ENCODE results near the gene TDRD1.

- no peak for TF ChIP-seq MAX (IDR thresholded peaks at IDR 0.05)
- TF ChIP-seq TCF12 (IDR thresholded peaks at IDR 0.05; ENCODE audit: low read depth), result no peak
- no peak for TF ChIP-seq REST (IDR thresholded peaks at IDR 0.05; ENCODE audit: low read depth)
- no peak for TF ChIP-seq FOXM1 (IDR thresholded peaks at IDR 0.05; ENCODE audit: borderline replicate concordance, low read depth)
- TF ChIP-seq YY1 (IDR thresholded peaks at IDR 0.05; ENCODE audit: low read depth), result no peak
- no peak for TF ChIP-seq CEBPB (IDR thresholded peaks at IDR 0.05)
- TF ChIP-seq CREB1 (IDR thresholded peaks at IDR 0.05; ENCODE audit: low read depth), result no peak
These were observed 594 bp downstream of the TDRD1 start for GRCh38 chr10:114179747-114180146.

Measured in Ishikawa (cell line).